ENCODE measurements around the gene TROAP.
A peak's percentile ranks its signal among the peaks of the same experiment; 100 is the strongest.
"Not testable (repeated sequence)": the region's sequence is repeated elsewhere in the genome, so short reads cannot be mapped to it uniquely, and the experiment has no call there.

Gene TROAP

GRCh38 chr12:49322708-49323523 lies at the start of gene TROAP:
TROAP (plus strand) TSS chr12:49323255; CDS start chr12:49323609, 354 bp downstream.
- peak; percentile 88 to 98 for DNase-seq (ENCODE audit: low read depth in 1 of 2, low spot score in 1 of 2)

- DNase-seq (ENCODE audit: low read depth in 1 of 2, low spot score in 1 of 2): no peak
Observed at GRCh38 chr12:49273726-49274395, 49.2 kb upstream of the TROAP start.

GRCh38 chr12:49274396-49275069 lies 48.5 kb upstream of the TROAP start:
- no peak for DNase-seq (ENCODE audit: low read depth in 1 of 2, low spot score in 1 of 2)

- DNase-seq (ENCODE audit: low read depth in 1 of 2, low spot score in 1 of 2): no peak
Observed at GRCh38 chr12:49276304-49277290, 46.5 kb upstream of the TROAP start.

GRCh38 chr12:49277466-49277865 lies 45.6 kb upstream of the TROAP start:
- DNase-seq (ENCODE audit: low read depth in 1 of 2, low spot score in 1 of 2): no peak

- no peak for DNase-seq (ENCODE audit: low read depth in 1 of 2, low spot score in 1 of 2)
Observed at GRCh38 chr12:49279706-49280159, 43.3 kb upstream of the TROAP start.

GRCh38 chr12:49280545-49280944 lies 42.5 kb upstream of the TROAP start:
- not testable (repeated sequence) for DNase-seq (ENCODE audit: low read depth in 1 of 2, low spot score in 1 of 2)

GRCh38 chr12:49282302-49282701 lies 40.8 kb upstream of the TROAP start:
- DNase-seq (ENCODE audit: low read depth in 1 of 2, low spot score in 1 of 2): no peak

GRCh38 chr12:49282740-49283375 lies 40.2 kb upstream of the TROAP start:
- DNase-seq (ENCODE audit: low read depth in 1 of 2, low spot score in 1 of 2): not testable (repeated sequence)

GRCh38 chr12:49283541-49284429 lies 39.3 kb upstream of the TROAP start:
- no peak for DNase-seq (ENCODE audit: low read depth in 1 of 2, low spot score in 1 of 2)

- DNase-seq (ENCODE audit: low read depth in 1 of 2, low spot score in 1 of 2): no peak
Observed at GRCh38 chr12:49284672-49285071, 38.4 kb upstream of the TROAP start.

- no peak for DNase-seq (ENCODE audit: low read depth in 1 of 2, low spot score in 1 of 2)
Observed at GRCh38 chr12:49287876-49288275, 35.2 kb upstream of the TROAP start.

- peak; percentile 49 to 72 for DNase-seq (ENCODE audit: low read depth in 1 of 2, low spot score in 1 of 2)
Observed at GRCh38 chr12:49288412-49288853, 34.6 kb upstream of the TROAP start.

GRCh38 chr12:49288922-49289555 lies 34.0 kb upstream of the TROAP start:
- DNase-seq (ENCODE audit: low read depth in 1 of 2, low spot score in 1 of 2): no peak

- no peak for DNase-seq (ENCODE audit: low read depth in 1 of 2, low spot score in 1 of 2)
Observed at GRCh38 chr12:49292729-49293055, 30.4 kb upstream of the TROAP start.

- DNase-seq (ENCODE audit: low read depth in 1 of 2, low spot score in 1 of 2): no peak
Observed at GRCh38 chr12:49293056-49293956, 29.7 kb upstream of the TROAP start.

- DNase-seq (ENCODE audit: low read depth in 1 of 2, low spot score in 1 of 2): no peak
Observed at GRCh38 chr12:49294086-49294803, 28.8 kb upstream of the TROAP start.

Measured in activated CD4-positive, alpha-beta T cell treated with anti-CD3 and anti-CD28 coated beads, Interleukin-2, amount 50 U/mL, for 24 hours (primary cell).